Retinal pigment epithelial cell (primary cell): ENCODE data around the gene PHKB.
"Not testable (repeated sequence)": the region's sequence is repeated elsewhere in the genome, so short reads cannot be mapped to it uniquely, and the experiment has no call there.

Experiments
- DNase-seq: peaks from one replicate; pipeline ENCODE4 v3.0.0-alpha.2; 2010; ENCODE audit warnings: low read depth
- H3K4me3 ChIP-seq: 2 replicates; pipeline ENCODE4 v1.5.1; 2011; ENCODE audit warnings: mild to moderate bottlenecking, low read length, control low read depth, moderate library complexity
- TF ChIP-seq, protein P1 (sequence below): conservative IDR thresholded peaks from 2 replicates; pipeline ENCODE4 v1.5.1; 2011; ENCODE audit warnings: low read depth, low read length, control low read depth, inconsistent platforms

The PHKB gene

DNA sequence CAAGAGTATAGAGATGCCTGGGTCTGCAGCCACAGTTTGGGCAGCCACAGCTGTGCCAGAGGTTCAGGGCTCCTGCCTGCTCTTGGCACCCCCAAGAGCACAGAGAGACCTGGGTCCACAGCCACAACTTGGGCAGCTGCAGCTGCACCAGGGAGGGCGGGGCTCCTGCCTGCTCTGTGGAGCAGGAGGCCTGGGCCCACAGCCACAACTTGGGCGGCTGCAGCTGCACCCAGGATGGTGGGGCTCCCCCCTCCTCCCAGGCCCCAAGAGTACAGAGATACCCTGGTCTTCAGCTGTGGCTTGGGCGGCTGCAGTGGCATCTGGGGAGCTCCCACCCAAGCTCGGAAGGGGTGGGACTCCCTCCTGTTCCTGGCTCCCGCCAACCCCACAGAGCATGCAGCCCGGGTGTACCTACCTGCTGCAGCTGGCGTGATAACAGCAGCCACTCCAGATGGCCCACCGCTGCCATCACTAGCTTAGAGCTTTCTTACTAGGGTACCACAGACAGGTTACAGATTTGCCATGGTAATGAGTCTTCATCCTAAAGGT lies 72.7 kb downstream of the PHKB start:
- no peak overlapping the region for H3K4me3 ChIP-seq
- DNase-seq, result no peak
- TF ChIP-seq, protein P1, sequence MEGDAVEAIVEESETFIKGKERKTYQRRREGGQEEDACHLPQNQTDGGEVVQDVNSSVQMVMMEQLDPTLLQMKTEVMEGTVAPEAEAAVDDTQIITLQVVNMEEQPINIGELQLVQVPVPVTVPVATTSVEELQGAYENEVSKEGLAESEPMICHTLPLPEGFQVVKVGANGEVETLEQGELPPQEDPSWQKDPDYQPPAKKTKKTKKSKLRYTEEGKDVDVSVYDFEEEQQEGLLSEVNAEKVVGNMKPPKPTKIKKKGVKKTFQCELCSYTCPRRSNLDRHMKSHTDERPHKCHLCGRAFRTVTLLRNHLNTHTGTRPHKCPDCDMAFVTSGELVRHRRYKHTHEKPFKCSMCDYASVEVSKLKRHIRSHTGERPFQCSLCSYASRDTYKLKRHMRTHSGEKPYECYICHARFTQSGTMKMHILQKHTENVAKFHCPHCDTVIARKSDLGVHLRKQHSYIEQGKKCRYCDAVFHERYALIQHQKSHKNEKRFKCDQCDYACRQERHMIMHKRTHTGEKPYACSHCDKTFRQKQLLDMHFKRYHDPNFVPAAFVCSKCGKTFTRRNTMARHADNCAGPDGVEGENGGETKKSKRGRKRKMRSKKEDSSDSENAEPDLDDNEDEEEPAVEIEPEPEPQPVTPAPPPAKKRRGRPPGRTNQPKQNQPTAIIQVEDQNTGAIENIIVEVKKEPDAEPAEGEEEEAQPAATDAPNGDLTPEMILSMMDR, result no peak

DNA sequence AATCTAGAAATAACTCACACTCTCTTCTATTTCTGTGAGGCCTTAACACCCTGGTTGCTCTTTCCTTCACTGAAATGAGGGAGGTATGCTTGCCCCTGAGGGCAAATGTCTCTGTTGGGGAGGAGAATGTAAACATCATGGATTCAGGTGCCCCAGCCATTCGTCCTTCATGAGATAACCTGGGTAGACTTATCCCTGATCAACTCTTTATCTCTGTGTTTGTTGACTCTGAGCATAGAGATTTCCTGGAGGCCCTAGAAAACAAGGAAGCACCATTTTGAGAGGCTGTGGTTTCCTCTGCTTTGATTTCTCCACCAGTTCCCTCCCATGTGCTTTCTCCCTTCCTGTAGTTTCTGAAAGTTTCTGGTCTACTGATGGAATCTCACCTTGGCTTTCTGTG lies 77.3 kb downstream of the PHKB start:
- no peak overlapping the region for H3K4me3 ChIP-seq
- no peak for DNase-seq
- TF ChIP-seq, protein P1, result no peak

DNA sequence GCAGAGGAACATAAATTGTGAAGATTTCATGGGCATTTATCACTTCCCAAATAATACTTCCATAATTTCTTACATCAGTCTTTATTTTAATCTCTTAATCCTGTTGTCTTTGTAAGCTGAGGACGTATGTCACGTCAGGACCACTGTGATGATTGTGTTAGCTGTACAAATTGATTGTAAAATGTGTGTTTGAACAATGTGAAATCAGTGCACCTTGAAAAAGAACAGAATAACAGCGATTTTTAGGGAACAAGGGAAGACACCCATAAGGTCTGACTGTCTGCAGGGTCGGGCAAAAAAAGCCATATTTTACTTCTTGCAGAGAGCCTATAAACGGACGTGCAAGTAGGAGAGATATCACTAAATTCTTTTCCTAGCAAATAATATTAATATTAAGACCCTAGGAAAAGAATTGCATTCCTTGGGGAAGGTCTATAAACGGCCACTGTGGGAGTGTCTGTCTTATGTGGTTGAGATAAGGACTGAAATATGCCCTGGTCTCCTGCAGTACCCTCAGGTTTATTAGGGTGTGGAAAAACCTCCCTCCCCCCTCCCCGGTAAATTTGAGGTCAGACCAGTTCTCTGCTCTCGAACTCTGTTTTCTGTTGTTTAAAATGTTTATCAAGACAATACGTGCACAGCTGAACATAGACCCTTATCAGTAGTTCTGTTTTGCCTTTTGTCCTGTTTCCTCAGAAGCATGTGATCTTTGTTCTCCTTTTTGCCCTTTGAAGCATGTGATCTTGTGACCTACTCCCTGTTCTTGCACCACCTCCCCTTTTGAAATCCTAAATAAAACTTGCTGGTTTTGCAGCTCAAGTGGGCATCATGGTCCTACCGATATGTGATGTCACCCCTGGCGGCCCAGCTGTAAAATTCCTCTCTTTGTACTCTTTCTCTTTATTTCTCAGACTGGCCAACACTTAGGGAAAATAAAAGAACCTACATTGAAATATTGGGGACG lies 78.9 kb downstream of the PHKB start:
- not testable (repeated sequence) for H3K4me3 ChIP-seq, DNase-seq

DNA sequence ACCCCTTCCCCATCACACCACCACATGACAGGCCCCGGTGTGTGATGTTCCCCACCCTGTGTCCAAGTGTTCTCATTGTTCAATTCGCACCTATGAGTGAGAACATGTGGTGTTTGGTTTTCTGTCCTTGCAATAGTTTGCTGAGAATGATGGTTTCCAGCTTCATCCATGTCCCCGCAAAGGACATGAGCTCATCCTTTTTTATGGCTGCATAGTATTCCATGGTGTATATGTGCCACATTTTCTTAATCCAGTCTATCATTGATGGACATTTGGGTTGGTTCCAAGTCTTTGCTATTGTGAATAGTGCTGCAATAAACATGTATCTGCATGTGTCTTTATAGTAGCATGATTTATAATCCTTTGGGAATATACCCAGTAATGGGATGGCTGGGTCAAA lies 80.0 kb downstream of the PHKB start:
- H3K4me3 ChIP-seq, DNase-seq: not testable (repeated sequence)

DNA sequence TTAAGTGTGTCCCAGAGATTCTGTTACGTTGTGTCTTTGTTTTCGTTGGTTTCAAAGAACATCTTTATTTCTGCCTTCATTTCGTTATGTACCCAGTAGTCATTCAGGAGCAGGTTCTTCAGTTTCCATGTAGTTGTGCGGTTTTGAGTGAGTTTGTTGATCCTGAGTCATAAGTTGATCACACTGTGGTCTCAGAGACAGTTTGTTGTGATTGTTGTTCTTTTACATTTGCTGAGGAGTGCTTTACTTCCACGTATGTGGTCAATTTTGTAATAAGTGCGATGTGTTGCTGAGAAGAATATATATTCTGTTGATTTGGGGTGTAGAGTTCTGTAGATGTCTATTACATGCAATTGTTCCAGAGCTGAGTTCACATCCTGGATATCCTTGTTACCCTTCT lies 83.1 kb downstream of the PHKB start:
- DNase-seq, H3K4me3 ChIP-seq: not testable (repeated sequence)

DNA sequence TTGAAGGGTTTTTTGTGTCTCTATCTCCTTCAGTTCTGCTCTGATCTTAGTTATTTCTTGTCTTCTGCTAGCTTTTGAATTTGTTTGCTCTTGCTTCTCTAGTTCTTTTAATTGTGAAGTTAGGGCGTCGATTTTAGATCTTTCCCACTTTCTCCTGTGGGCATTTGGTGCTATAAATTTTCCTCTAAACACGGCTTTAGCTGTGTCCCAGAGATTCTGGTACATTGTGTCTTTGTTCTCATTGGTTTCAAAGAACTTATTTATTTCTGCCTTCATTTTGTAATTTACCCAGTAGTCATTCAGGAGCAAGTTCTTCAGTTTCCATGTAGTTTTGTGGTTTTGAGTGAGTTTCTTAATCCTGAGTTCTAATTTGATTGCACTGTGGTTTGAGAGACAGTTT lies 90.1 kb downstream of the PHKB start:
- not testable (repeated sequence) for H3K4me3 ChIP-seq, DNase-seq

DNA sequence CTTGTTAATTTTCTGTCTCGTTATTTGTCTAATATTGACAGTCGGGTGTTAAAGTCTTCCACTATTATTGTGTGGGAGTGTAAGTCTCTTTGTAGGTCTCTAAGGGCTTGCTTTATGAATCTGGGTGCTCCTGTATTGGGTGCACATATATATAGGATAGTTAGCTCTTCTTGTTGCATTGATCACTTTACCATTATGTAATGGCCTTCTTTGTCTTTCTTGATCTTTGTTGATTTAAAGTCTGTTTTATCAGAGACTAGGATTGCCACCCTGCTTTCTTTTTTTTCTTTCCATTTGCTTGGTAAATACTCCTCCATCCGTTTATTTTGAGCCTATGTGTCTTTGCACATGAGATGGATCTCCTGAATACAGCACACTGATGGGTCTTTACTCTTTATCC lies 90.6 kb downstream of the PHKB start:
- not testable (repeated sequence) for H3K4me3 ChIP-seq

DNA sequence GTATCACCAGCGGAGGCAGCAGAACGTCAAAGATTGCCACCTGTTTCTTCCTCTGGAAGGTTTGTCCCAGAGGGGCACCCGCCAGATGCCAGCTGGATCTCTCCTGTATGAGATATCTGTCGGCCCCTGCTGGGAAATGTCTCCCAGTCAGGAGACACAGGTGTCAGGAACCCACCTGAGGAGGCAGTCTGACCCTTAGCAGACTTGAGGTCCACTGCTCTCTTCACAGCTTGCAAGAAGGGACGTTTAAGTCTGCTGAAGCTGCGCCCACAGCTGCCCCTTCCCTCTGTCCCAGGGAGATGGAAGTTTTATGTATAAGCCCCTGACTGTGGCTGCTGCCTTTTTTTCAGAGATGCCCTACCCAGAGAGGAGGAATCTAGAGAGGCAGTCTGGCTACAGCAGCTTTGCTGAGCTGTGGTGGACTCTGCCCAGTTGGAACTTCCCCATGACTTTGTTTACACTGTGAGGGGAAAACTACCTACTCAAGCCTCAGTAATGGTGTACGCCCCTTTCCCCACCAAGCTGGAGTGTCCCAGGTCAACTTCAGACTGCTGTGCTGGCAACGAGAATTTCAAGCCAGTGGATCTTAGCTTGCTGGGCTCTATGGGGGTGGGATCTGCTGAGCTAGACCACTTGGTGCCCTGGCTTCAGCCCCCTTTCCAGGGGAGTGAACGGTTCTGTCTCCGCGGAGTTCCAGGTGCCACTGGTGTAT lies 92.9 kb downstream of the PHKB start:
- TF ChIP-seq, protein P1, result no peak
- DNase-seq, result no peak
- no peak overlapping the region for H3K4me3 ChIP-seq

More for the DNA sequence above, 90.6 kb downstream of the PHKB start:
- not testable (repeated sequence) for DNase-seq

DNA sequence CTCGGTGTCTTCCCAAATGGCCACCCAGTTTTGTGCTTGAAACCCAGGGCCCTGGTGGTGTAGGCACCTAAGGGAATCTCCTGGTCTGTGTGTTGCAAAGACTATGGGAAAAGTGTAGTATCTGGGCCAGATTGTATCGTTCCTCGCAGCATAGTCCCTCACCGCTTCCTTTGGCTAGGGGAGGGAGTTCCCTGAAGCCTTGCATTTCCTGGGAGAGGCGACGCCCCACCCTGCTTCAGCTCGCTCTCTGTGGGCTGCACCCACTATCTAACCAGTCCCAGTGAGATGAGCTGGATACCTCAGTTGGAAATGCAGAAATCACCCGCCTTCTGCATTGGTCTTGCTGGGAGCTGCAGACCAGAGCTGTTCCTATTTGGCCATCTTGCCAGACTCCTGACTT lies 93.5 kb downstream of the PHKB start:
- H3K4me3 ChIP-seq, DNase-seq: not testable (repeated sequence)

DNA sequence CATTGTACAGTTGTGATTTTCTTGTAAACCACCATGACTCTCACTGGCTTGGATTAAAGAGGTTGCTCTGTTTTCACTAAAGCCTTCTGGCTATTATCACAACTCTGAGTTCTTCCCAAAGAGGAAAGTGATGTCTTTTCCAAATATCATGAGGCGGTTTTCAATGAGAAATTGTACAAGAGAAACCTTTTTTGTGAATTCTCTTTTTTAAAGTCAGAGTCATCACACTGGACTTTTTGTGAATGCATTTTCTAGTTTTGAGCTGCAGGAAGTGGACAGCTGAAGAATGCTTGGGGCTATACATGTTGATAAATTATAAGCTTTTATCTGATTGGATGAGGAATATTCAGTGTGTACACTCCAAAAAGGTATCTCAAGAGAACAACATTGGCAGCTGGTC lies 100.2 kb downstream of the PHKB start:
- no peak for DNase-seq
- TF ChIP-seq, protein P1, result no peak
- H3K4me3 ChIP-seq, result no peak overlapping the region
